NCI-H1417 (cell line): Measurements from ENCODE around the gene ARID3B.

Source experiments
- DNase-seq, 3 experiments: peaks; one replicate each; lab custom pipeline; 2025; lab: John Stamatoyannopoulos, UW

The ARID3B gene

GRCh38 chr15:74603789-74604705, 63.0 kb downstream of the ARID3B start:
- DNase-seq: no peak

DNA sequence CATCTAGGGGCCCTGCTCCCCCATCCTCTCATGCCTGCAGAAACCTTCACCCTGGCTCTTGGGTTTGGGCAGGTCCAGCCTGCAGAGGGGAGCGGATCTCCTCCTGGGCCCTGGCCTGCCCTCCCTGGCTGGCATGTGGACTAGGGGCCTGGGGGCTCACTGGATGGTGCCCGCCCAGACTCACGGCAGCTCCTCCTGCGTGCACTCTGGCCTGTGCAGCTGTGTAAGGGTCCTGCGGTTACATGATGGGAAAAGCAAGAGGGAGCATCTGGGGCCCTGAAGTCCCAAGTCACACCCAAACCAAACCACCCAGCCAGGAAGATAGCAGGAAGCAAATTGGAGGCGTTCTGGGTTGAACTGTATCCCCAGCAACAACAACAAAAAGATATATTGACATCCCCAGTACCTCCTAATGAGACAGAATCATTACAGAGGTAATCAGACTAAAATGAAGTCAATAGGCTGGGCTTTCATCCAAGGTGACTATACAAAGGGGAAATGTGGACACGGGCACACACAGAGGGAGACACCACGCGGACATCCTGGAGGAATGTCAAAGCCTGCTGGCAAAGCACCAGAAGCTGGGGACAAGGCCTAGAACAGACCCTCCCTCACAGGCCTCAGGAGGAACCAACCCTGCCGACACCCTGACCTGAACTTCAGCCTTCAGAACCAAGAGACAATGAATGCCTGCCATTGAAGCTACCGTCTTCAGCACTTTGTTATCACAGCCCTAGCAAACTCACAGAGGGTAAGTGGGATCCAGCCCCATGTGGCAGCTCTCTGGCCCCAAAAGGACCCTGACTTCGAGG, 64.2 kb downstream of the ARID3B start:
- DNase-seq: peak in 1 of 3 experiments; percentile 38

GRCh38 chr15:74605795-74606150, 64.8 kb downstream of the ARID3B start:
- DNase-seq: no peak

DNA sequence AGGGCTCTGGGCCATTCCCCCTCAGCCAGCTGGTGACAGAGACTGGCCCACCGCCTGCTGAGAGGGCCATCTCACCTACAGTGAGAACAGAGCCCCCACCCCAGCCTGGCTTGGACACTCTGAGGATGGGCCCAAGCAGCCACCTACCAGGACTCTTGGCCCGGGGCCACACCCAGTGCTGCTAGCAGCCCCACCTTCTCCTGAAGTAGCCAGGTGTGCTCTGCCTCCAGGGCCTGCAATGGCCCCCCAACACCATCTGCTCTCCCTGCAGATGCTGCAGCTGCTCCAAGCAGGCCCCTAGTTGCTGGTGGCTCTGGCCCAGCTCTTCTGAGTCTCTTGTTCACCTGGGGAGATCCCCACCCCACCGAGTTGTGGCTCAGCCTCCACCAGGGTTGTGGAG, 67.8 kb downstream of the ARID3B start:
- DNase-seq: no peak

GRCh38 chr15:74609938-74610301, 68.9 kb downstream of the ARID3B start:
- DNase-seq: no peak

DNA sequence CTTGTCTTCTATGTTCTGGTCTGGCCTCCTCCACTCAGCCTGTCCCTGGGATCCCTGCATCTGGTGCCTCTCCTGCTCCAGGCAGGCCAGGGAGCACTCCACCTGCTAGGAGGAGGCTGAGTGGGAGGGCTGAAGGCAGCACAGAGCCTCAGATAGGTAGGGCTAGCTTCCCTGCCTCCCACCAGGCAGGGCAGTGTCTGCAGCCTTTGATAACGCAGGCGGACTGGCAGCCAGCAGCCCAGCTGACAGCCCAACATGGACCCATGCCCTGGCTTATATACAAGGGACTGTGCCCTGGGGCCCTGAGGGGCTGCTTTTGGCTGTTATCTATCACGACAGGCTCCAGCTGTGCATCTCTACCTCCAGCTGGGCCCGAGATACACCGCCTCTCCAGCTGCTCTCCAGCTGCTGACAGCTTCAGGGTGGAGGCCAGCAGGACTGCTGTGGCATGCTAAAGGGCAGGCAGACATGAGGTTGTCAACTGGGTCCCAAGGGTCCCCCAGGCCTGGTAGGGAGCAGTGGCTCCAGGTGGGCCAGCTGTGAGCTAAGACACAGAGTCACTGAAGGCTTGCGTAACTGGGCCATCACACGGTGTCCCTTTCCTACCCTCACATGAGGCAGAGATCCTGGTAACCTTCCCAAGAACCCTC, 69.4 kb downstream of the ARID3B start:
- no peak for DNase-seq

- no peak for DNase-seq
These were observed 70.3 kb downstream of the ARID3B start for GRCh38 chr15:74611341-74611740.

- no peak for DNase-seq
These were observed 70.8 kb downstream of the ARID3B start for GRCh38 chr15:74611834-74612233.

GRCh38 chr15:74612677-74613076, 71.7 kb downstream of the ARID3B start:
- DNase-seq: no peak

DNA sequence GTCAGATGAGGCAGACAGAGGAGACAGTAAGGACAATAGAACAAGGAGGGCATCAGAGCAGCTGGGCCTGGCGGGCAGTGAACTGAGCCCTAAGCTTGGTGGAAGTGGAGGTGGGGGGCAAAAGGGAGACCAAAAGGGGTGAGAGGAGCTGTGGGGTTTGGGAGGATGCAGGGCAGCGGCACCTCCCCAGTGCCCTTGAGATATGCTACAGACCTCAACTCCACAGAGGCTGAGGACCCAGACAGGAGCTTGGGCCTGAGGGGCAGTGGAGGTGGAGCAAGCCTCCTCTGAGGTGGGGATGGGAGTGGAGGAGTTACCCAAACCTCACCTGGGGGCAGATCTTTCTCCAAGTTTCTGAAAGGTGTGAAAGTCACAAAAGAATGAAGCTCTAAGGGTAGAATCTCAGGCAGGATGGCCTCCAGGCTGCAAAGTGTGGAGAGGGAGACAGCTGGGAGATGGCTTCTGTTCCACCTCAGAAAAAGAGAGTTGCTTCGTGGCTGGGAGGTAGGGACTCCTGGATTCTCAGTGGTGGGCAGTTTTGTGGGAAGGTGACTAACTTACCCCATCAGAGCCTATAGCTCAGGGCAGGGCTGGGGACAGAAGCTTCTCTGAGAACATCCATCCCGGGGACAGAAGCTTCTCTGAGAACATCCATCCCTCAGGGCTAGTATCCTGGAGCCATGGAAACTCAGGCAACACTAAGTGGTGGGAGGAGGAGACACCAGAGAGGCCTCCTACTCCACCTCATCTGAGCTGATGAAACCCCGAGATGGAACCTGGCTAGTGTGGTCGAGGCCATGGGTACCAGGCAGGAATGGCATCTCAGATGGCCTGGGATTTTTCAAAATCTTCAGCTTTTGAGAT, 72.3 kb downstream of the ARID3B start:
- DNase-seq: peak in 1 of 3 experiments; percentile 23

GRCh38 chr15:74613953-74614743, 73.1 kb downstream of the ARID3B start:
- no peak for DNase-seq

DNA sequence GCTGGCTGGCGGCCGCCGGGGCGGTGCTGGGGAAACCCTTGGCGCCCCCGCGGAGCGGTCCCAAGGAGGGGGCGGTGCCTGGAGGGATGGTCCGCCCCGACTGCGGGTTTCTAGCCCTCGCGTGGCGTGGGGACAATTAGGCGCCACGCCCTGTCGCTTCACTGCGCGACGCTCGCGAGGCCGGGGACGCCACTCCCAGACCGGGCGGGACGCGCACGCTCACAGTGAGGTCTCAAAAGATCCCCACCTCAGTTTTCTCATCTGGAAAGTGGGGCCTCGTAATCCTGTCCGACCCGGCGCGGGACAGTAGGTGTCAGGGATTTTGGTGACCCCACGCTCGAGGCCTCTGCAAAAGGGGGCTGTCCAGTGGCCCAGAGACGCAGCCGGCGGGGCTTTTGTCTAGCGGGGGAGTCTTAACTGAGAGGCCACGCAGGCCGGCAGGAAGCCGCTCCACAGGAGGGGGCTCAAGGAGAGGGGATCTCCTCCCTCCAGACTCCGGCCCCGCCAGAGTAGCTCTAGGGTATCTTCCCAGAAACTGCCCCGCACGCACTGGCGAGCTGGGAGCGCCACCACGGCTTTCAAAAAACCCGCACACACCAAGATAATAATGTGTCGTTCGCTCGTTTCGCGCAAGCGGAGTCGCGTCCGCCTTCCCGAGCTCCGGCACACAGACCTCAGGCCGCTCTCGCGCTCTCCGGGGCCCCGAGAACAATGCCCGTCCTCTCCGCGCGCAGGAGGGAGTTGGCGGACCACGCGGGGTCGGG, 73.9 kb downstream of the ARID3B start:
- DNase-seq: peak; percentile 81 to 89 (median 82)

- peak; percentile 96 to 97 (median 97) for DNase-seq
These were observed 74.7 kb downstream of the ARID3B start, which contains the start of gene CLK3 for GRCh38 chr15:74615508-74616365. Gene CLK3 (plus strand): TSS chr15:74615836. CDS start chr15:74619197, 3,361 bp downstream.

DNA sequence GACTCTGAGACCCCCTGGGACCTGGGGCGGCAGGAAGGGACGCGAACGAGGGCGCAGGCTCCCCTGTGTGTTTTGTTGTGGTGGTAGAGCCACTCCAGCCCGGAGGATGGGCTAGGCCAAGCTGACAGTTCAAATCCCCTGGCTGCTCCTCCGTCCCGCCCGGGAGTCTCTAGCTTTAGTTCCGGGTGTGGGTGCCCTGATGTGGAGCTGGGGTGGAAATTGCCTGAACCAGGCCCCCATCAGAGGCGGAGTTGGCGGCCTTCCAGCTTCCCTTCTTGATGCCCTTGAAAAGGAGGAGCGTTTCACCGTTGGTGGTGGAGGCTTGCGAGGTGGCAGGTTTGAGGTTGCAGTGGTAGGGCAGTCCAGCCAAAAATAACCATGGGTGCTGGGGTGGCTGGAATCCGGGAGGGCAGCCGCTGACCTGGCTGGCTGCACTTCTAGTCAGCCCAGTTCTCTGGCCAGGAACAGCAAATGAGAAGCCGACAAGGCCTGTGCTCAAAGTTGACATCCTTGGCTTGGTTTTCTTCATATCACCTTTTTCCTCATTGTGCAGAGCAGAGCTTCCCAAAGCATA, 75.4 kb downstream of the ARID3B start:
- peak in 2 of 3 experiments; percentile 64 to 70 for DNase-seq

DNA sequence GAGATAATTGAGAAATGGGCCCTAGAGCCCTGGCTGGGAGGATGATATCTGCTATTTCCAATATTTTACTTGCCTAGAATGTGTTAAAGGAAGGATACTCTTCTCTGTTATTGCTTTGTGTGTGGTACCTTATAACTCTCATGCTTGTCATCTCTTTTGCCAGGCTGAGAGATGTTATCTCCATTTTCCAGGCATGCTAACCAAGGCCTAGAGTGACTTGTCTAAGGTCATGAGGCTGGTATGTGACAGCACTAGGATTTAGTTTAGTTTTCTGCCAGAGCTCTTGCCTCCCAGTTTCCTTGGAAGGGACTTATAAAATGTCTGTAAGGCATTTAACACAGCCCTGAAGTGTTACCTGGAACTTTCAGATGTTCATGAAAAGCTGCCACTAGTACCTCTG, 76.0 kb downstream of the ARID3B start:
- DNase-seq: no peak

- DNase-seq: no peak
These were observed 78.0 kb downstream of the ARID3B start for GRCh38 chr15:74618841-74619596.

GRCh38 chr15:74619916-74620635, 79.1 kb downstream of the ARID3B start:
- no peak for DNase-seq
